T-helper 1 cell treated with Interleukin-12 subunit alpha and Interleukin-12 subunit beta and Interleukin-4 antibody, amounts not matched to agents 30 ng/mL and 1 ng/mL, for 36 hours (primary cell): ENCODE data around the gene KLHL29. TPM values are rescaled to one million over a fixed set of nuclear protein-coding genes. Genes with fewer than 3 reads are reported as not detected.

Experiments
- intact Hi-C: fragments of 100-400 bp; cut with micrococcal nuclease; formaldehyde crosslinking; loops from one replicate; pipeline ENCODE4 v1.15.1; 2024
- total RNA-seq: library from RNA; stranded (reverse); gene quantifications from 2 replicates; pipeline ENCODE4 v1.2.3, GENCODE V29; 2022

KLHL29 gene
- total RNA-seq, 1 donor from 2014 or later, result 2.2 TPM

- intact Hi-C loops, result no loop called here
Measured at GRCh38 chr2:23642516-23642915, 257.5 kb downstream of the KLHL29 start.

DNA sequence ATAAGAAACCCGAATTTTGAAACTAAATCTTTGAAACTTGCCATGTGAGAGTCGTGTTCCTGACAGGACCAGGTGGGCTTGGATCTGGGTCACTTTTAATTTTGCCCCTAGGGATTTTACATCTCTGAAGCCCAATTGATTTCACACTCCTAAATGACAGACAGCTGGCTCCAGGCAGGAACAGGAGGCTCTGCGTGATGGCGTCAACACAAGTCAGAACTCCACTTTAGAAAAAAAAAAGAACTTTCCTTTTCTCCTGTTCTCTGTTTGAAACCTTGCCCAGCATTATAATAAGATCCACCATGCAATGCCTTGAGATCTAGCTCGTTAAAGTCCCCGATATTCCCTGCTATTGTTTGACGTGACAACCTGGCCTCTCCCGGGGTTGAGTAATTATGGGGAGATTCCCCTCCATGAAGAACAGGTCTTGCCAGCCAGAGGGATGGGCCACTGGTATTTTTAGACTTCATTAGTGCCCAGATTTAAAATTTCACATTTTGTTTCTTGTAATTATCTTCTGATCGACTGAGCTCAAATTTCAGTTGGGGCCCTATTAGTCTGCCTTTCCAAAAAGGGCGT, 260.3 kb downstream of the KLHL29 start:
- intact Hi-C loops, result no loop called here

- intact Hi-C loops, result no loop called here
Measured at GRCh38 chr2:23647563-23647962, 262.6 kb downstream of the KLHL29 start.

DNA sequence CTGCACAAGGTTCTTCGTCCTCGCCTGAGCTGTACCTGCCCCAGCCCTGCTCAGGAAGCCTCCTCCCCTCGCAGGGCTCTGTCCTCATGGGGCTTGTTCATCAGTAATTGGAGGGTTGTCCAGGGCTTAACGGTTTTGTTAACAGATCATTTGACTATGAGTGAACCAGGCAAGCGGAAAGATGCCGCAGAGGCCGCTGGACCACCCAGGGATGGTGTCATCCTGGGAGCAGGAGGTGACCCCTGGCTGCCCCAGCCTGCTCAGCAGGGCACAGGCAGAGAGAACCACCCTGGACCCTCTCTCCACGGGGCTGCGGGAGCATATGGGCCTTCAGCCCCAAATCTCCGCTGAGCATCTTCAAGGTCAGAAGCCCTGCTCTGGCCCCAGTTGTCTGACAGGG, 264.3 kb downstream of the KLHL29 start:
- intact Hi-C loops, result no loop called here

GRCh38 chr2:23649819-23650218, 264.8 kb downstream of the KLHL29 start:
- intact Hi-C loops, result no loop called here

GRCh38 chr2:23651187-23652080, 266.5 kb downstream of the KLHL29 start:
- intact Hi-C loops, result no loop called here

- intact Hi-C loops, result no loop called here
Measured at GRCh38 chr2:23653326-23653725, 268.3 kb downstream of the KLHL29 start.

DNA sequence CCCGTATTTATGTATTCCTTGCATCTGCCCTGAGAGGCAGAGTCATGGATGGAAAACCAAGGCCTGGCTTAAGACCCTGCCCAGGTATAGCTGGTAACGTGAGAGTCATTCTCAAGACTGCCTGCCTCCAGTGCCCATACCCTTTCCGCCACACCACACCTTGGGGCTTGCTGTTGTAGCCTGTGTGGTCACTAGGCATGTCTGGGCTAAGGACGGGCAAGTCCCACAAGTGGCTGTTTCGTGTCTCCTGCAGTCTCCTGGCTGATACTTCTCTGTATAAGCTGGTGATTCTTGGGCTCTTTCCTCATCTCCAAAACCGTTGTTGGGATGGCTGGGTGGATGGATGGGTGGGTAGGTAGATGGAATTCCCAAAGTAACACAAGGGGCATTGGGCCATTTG, 269.8 kb downstream of the KLHL29 start:
- intact Hi-C loops, result no loop called here

DNA sequence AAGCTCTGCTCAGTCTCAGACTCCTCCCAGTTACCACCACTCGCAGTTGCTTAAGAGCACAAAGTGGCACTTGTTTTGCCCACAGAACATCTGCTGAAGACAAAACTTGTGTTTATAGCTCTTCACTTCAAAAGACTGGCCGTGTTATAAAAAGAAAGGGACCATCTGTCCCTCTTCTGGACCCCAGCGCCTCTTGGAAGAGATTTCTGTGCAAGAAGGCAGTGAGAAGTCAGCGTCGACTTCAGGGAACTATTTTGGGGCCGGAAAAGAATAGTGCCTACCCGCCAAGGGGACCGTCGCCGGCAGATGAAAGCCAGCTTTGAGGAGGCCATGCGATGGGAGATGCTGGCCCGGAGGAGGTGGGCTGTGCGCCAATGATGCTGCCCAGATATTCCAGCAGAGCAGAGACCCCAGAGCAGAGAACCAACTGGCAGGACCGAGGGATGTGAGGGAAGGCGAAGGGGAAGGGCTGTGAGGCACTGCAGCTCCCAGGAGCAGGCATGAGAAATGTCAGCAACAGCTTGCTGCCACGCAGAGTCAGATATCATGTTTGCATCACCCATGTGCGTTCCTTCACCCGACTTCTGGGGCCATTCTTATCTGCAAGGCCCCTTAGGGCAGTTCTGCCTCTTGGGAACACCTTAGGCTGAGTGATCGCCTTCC, 271.1 kb downstream of the KLHL29 start:
- intact Hi-C loops, result no loop called here

- intact Hi-C loops, result no loop called here
Measured at GRCh38 chr2:23656597-23656973, 271.6 kb downstream of the KLHL29 start.

DNA sequence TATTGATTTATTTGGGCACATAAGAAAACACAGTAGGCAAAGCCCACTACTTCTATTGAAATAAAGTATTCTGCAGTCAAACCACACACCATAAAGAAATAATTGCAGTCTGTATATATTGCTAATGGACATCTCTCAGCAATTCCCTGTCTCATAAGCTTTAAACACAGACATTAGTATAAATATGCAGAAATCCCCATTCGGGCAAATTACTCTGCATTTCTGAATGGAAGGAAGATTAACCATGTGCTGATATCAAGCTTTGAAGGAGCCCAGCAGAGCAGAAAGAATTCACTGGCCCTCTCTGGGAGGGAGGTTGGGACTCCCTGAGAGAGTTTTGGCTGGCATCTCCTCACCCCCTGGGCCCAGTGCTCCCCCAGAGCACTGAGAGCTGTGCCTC, 272.4 kb downstream of the KLHL29 start:
- intact Hi-C loops, result no loop called here

GRCh38 chr2:23657934-23658333, 273.0 kb downstream of the KLHL29 start:
- intact Hi-C loops, result no loop called here

DNA sequence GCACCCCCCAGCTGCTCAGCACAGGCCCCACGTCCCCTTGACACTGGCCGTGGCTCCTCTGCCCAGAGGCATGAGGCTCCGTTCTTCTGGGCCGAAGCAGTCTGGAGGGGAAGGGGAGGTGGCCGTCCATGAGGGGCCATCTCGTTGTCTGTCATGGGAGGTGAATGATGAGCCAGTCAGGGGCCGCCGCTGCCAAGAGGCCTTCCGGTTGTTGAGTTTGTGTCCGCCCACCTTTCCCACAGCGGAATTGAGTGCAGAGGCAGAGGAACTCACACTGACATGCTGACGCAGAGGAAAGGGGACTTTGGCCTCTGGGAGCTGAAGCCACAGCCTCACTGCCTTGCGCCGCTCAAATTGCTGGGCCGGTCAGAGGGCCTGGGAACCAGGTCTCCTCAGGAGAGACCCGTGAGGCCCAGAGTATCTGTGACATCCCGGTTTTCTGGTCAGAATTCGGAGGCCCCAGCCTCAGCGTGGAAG, 273.5 kb downstream of the KLHL29 start:
- intact Hi-C loops, result no loop called here

GRCh38 chr2:23659328-23659727, 274.3 kb downstream of the KLHL29 start:
- intact Hi-C loops, result no loop called here

- intact Hi-C loops, result no loop called here
Measured at GRCh38 chr2:23659773-23660172, 274.8 kb downstream of the KLHL29 start.

GRCh38 chr2:23660237-23660636, 275.3 kb downstream of the KLHL29 start:
- intact Hi-C loops, result no loop called here

GRCh38 chr2:23661276-23662050, 276.5 kb downstream of the KLHL29 start:
- intact Hi-C loops, result no loop called here

DNA sequence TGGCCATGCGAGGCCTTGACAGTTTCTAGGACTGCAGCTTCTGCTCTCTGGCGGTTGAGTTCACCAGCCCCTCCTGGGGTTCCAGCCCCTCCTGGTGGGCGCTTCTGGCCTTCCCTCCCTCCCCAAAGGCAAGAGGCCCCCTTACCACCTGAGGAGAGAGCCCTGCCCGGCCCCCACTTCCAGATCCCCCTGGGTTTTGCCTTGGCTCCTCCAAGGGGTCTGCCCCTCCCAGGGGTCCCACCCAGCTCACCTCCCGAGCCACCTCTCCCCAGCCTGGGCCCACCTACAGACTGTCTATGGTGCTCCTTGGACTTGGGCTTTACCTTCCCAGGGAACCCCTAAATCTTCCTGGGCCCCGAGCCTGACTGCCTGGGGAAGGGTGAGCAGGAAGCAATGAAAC, 277.5 kb downstream of the KLHL29 start:
- intact Hi-C loops, result no loop called here

- intact Hi-C loops, result no loop called here
Measured at GRCh38 chr2:23662941-23663920, 278.3 kb downstream of the KLHL29 start.

- intact Hi-C loops, result no loop called here
Measured at GRCh38 chr2:23664066-23664788, 279.2 kb downstream of the KLHL29 start.
